ENCODE data around the gene INF2. TPM values are rescaled to one million over a fixed set of nuclear protein-coding genes. Genes with fewer than 3 reads are reported as not detected.
A peak's percentile ranks its signal among the peaks of the same experiment; 100 is the strongest.

INF2 gene
- total RNA-seq, 2 experiments from 2014 or later: 74.9 to 76.9 TPM

DNA sequence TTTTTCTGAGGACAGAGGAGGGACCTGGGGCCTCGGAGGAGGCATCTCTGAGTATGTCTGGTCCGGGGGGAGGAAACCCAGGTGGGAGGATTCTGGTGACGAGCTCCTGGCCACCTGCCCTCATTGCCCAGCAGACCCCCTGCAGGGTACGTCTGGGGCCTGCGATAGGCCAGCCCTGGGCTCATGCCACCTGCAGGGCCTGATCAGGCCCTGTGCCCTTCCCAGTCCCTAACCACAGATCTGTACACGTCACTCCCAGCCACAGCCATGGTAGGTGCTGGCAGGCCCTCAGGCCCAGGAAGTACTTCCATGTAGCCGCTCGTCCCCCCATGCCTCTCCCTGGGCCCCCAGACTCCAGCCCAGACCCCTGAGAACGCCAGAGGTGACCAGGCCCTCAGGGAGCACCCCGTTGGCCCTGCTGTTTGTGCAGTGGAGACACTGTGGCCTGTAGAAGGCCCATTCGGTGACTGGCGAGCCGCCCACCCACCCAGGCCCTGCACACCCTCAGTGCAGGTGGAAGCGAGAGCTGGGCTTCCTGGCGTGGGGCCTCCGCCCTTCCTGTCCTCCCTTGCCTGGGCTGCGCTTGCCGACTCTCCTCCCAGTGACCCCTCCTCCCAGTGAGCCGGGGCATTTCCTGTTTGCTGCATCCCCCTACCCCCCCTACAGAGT lies 5.7 kb downstream of the INF2 start:
- H3K4me1 Mint-ChIP-seq (ENCODE audit: low read depth): peaks cover 49% of the 10 kb centered on the region
- intact Hi-C loops (cut with DNase I, micrococcal nuclease): no loop called here
- H3K4me3 ChIP-seq (ENCODE audit: low read length): peak overlapping the region; percentile 30

DNA sequence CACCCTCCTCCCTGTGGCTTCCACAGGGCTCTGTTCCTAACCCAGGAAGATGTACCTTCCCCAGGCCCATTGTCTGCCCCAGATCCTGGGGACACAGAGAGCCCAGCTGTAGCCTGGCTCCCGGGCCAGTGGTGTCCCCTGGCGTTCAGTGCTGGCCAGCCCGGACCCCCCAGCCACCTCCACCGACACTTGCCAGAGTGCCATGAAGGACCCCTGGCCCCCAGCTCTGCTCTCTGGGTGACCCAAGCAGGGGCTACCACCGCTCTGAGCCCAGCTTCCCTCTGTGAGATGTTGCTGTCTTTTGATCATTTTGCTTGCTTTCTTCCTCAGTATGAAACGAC lies 6.2 kb downstream of the INF2 start:
- peak overlapping the region; percentile 57 to 72 for H3K27ac ChIP-seq (ENCODE audit: low read depth in 1 of 2, low read length in 2 of 2)
- H3K4me3 ChIP-seq (ENCODE audit: low read length): peak overlapping the region; percentile 30
- TF ChIP-seq, protein P1, sequence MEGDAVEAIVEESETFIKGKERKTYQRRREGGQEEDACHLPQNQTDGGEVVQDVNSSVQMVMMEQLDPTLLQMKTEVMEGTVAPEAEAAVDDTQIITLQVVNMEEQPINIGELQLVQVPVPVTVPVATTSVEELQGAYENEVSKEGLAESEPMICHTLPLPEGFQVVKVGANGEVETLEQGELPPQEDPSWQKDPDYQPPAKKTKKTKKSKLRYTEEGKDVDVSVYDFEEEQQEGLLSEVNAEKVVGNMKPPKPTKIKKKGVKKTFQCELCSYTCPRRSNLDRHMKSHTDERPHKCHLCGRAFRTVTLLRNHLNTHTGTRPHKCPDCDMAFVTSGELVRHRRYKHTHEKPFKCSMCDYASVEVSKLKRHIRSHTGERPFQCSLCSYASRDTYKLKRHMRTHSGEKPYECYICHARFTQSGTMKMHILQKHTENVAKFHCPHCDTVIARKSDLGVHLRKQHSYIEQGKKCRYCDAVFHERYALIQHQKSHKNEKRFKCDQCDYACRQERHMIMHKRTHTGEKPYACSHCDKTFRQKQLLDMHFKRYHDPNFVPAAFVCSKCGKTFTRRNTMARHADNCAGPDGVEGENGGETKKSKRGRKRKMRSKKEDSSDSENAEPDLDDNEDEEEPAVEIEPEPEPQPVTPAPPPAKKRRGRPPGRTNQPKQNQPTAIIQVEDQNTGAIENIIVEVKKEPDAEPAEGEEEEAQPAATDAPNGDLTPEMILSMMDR (IDR thresholded peaks at IDR 0.05): no peak
- H3K27ac Mint-ChIP-seq: peak overlapping the region; percentile 93
- no peaks in the 10 kb centered on the region for H3K9me3 Mint-ChIP-seq
- H3K27me3 ChIP-seq (ENCODE audit: control insufficient read depth in 1 of 2, insufficient read depth in 2 of 2, low read length in 2 of 2): no peaks in the 10 kb centered on the region
- peaks cover 7% of the 10 kb centered on the region for H3K36me3 Mint-ChIP-seq (ENCODE audit: low read depth)
- H3K4me1 Mint-ChIP-seq (ENCODE audit: low read depth): peaks cover 47% of the 10 kb centered on the region
- no peaks in the 10 kb centered on the region for H3K27me3 Mint-ChIP-seq
- intact Hi-C loops (cut with DNase I, micrococcal nuclease): no loop called here
- peaks cover 71% of the 10 kb centered on the region for H3K4me1 ChIP-seq (ENCODE audit: insufficient read depth, low read length)
- peak overlapping the region; percentile 44 for H3K4me3 Mint-ChIP-seq
- ChIA-PET CTCF (no interaction called here), POLR2A (interaction anchor here (0.8 to 1.9 kb wide), 9 partner anchors 11 to 105 kb away, joined by 3 to 17 read pairs (median 5); partner anchors contain the start of genes SIVA1 and ZBTB42)
- ATAC-seq (ENCODE audit: poor library complexity) (no peak), DNase-seq (no peak)
- peaks cover 16% of the 10 kb centered on the region for H3K36me3 ChIP-seq (ENCODE audit: insufficient read depth, low read length)
- no peaks in the 10 kb centered on the region for H3K9me3 ChIP-seq (ENCODE audit: control insufficient read depth in 1 of 2, insufficient read depth in 1 of 2, low read length in 2 of 2)

More for the DNA sequence above, 5.7 kb downstream of the INF2 start:
- Mint-ChIP-seq H3K36me3 (ENCODE audit: low read depth) (peaks cover 7% of the 10 kb centered on the region), H3K4me3 (peak overlapping the region; percentile 74), H3K27ac (peak overlapping the region; percentile 93), H3K27me3 (no peaks in the 10 kb centered on the region), H3K9me3 (no peaks in the 10 kb centered on the region)
- Histone ChIP-seq H3K27ac (ENCODE audit: low read depth in 1 of 2, low read length in 2 of 2) (peak overlapping the region; percentile 57 to 72), H3K9me3 (ENCODE audit: control insufficient read depth in 1 of 2, insufficient read depth in 1 of 2, low read length in 2 of 2) (no peaks in the 10 kb centered on the region), H3K27me3 (ENCODE audit: control insufficient read depth in 1 of 2, insufficient read depth in 2 of 2, low read length in 2 of 2) (no peaks in the 10 kb centered on the region), H3K4me1 (ENCODE audit: insufficient read depth, low read length) (peaks cover 76% of the 10 kb centered on the region), H3K36me3 (ENCODE audit: insufficient read depth, low read length) (peaks cover 16% of the 10 kb centered on the region)
- ChIA-PET CTCF (no interaction called here), POLR2A (interaction anchor here (0.8 to 1.9 kb wide), 9 partner anchors 10 to 106 kb away, joined by 3 to 17 read pairs (median 5); partner anchors contain the start of genes SIVA1 and ZBTB42)
- TF ChIP-seq, protein P1 (IDR thresholded peaks at IDR 0.05): no peak
- DNase-seq (peak in 13 of 14 experiments; percentile 23 to 82 (median 53)), ATAC-seq (ENCODE audit: poor library complexity) (peak; percentile 77)

- Histone ChIP-seq H3K36me3 (ENCODE audit: insufficient read depth, low read length) (peaks cover 21% of the 10 kb centered on the region), H3K9me3 (ENCODE audit: control insufficient read depth in 1 of 2, insufficient read depth in 1 of 2, low read length in 2 of 2) (no peaks in the 10 kb centered on the region), H3K27ac (ENCODE audit: low read depth in 1 of 2, low read length in 2 of 2) (peak overlapping the region in 1 of 2 donors; percentile 21), H3K27me3 (ENCODE audit: control insufficient read depth in 1 of 2, insufficient read depth in 2 of 2, low read length in 2 of 2) (no peaks in the 10 kb centered on the region), H3K4me1 (ENCODE audit: insufficient read depth, low read length) (peaks cover 59% of the 10 kb centered on the region), H3K4me3 (ENCODE audit: low read length) (no peak overlapping the region)
- Mint-ChIP-seq H3K4me1 (ENCODE audit: low read depth) (peaks cover 38% of the 10 kb centered on the region), H3K27ac (peak overlapping the region; percentile 93), H3K27me3 (no peaks in the 10 kb centered on the region), H3K9me3 (no peaks in the 10 kb centered on the region), H3K4me3 (no peak overlapping the region), H3K36me3 (ENCODE audit: low read depth) (peaks cover 8% of the 10 kb centered on the region)
- intact Hi-C loops (cut with DNase I, micrococcal nuclease): no loop called here
- CTCF ChIA-PET: no interaction called here
- POLR2A ChIA-PET: interaction anchor here (0.6 to 1.5 kb wide), 3 partner anchors 19 to 39 kb away, joined by 3 to 4 read pairs (median 3); no protein-coding TSS in a partner anchor
- TF ChIP-seq, protein P1 (IDR thresholded peaks at IDR 0.05): no peak
- DNase-seq: no peak
- ATAC-seq (ENCODE audit: poor library complexity): no peak
These were observed 7.4 kb downstream of the INF2 start for GRCh38 chr14:104696671-104697316.
